ENCODE data around the gene PCDHB16.
"Not testable (repeated sequence)": the region's sequence is repeated elsewhere in the genome, so short reads cannot be mapped to it uniquely, and the experiment has no call there.

GRCh38 chr5:141201646-141202045 is 19.5 kb downstream of the PCDHB16 start:
- TF ChIP-seq CTCF (conservative IDR thresholded peaks at IDR 0.05); EZH2 (IDR thresholded peaks at IDR 0.05; ENCODE audit: low read depth): not testable (repeated sequence)

Data from PC-9 (cell line).